ENCODE data around the gene CCDC188.

Gene CCDC188

DNA sequence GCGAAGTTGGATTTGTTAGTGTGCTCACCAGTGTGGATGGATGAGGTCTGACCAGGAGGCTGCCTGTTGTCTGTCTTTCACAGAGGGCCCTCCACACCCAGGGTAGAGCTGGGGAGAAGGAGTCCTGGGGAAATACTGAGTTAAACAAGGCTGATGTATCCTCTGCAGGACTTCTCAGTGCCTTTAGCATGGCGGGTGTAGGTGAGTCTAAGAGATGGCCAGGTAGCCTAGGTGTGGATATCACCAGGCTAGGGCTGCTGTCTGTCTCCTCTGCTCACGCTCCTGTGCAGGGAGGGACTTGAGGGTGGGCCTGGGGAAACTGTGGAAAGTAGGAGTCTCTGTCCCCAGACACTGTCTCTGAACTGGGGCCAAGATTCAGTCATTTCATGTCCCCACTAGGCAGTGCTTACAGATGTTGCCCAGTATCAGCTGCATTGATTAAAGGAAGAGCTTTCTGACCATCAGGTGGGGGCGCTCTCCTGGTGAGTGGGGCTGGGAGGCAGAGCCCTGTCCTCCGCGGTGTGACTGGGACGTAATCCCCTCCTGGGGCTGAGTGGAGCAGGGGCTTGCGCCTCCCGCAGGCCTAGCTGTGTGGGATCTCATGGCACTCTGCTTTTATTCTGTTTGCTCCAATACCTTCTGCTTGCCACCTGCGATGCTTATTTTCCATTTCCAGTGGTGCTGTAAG lies 35.5 kb upstream of the CCDC188 start:
- no peak for DNase-seq
- in situ Hi-C loops (cut with HindIII; ENCODE audit: low pct_ligation_motif_present, low pct_unique_long_range_greater_than_20kb, low sequenced_read_pairs) = no loop called here

DNA sequence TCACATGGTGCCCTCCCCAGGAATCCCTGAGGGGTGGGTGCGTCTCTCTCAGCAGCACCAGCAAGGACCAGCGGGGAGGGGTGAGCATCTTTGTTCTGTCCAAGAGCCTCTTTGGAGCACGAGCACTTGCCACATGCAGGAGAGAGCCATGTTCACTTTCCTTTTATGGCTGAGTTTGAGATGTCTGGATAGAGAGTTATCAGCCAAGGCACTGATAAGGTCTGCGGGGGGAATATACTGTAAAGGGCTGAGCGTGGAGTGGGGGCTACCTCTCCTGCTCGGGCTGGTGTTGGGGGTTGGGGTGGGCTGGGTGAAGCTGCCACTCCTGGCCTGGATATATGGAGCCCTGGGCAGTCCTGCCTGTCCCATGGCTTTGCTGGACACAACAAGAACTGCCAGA lies 34.9 kb upstream of the CCDC188 start:
- in situ Hi-C loops (cut with HindIII; ENCODE audit: low pct_ligation_motif_present, low pct_unique_long_range_greater_than_20kb, low sequenced_read_pairs) = no loop called here
- no peak for DNase-seq

DNA sequence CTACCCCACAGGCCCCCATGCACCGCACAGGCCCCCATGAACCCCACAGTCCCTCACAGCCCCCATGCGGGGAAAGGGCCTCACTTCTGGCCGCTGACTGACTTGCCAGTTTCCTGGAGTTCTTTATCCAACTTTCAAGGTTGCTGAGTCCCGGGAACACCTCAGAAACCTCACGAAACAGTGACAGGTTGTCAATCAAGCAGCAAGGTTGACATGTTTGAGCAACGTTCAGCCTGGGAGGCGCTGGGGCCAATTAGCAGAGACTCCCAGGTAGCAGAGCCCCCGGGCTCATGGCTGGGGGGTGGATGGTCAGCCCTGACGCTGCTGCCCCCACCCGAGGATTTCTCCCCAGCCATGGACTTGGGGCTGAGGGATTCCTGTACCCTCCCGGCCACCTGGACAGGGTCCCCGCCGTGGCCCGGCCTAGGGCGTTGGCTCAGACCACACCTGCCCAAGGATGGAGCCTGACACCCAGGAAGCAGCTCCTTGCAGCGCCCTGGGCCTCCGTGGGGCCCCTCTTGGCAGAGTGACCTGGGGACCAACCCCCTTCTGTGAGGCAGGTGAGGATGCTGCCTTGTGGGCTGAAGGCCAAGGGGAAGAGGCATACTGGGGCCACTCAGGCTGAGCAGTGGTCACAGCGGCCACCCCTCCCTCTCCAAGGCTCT lies 33.8 kb upstream of the CCDC188 start:
- DNase-seq = no peak
- in situ Hi-C loops (cut with HindIII; ENCODE audit: low pct_ligation_motif_present, low pct_unique_long_range_greater_than_20kb, low sequenced_read_pairs) = no loop called here

DNA sequence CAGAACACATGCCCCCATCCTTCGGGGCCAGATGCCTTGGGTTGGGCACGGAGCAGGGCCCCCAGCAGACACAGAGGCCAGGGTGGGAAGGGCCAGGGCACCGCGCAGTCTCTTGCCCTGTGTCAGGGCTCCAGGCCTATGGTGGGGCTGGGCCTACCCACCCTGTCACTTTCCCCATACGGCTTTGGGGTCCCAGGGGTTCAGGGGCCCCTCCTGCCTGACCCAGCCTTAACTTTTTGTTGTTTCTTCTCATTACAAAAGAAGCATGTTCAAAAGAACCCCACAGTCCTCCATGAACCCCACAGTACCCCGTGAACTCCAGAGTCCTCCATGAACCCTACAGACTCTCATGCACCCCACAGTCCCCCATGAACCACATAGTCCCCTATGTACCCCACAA lies 33.0 kb upstream of the CCDC188 start:
- no peak for DNase-seq
- in situ Hi-C loops (cut with HindIII; ENCODE audit: low pct_ligation_motif_present, low pct_unique_long_range_greater_than_20kb, low sequenced_read_pairs) = no loop called here

DNA sequence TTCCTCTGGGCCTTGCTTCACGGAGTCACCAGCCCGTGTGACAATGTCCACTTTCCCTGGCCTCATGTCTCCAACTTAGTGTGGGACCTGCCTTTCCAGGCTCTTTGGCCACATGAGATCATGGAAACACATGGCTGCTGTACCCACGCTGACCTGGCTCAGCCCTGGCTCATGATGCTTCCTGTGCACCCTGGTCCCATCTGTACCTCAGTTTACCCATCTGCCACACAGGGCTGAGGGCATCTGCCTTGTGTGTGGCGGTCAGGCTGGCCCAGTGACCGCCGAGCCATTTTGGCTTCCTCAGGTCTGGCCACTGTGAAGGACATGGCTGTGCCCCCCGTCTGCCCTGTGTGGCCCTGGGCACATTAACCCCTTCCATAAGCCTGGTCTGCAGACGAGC lies 32.2 kb upstream of the CCDC188 start:
- DNase-seq = no peak
- in situ Hi-C loops (cut with HindIII; ENCODE audit: low pct_ligation_motif_present, low pct_unique_long_range_greater_than_20kb, low sequenced_read_pairs) = no loop called here

DNA sequence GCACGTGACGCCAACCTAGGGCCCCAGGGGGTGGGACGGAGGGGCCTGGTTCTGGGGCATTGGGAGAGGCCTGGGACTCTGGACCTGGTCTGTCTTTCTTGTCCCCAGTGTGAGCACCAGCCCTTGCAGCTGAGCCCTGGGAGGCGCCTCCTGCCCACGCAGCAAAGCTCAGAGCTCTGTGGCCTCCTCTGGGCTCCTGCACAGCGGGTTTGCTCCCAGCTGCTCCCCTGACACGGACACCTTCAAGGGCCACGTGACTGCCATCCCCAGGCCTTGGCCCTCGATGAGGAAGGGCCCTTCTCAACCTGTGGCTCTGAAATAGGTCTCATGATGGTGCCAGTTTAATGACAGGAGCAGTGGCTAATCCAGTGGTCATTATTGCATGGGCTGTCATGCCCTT lies 31.5 kb upstream of the CCDC188 start:
- DNase-seq = no peak
- in situ Hi-C loops (cut with HindIII; ENCODE audit: low pct_ligation_motif_present, low pct_unique_long_range_greater_than_20kb, low sequenced_read_pairs) = no loop called here

DNA sequence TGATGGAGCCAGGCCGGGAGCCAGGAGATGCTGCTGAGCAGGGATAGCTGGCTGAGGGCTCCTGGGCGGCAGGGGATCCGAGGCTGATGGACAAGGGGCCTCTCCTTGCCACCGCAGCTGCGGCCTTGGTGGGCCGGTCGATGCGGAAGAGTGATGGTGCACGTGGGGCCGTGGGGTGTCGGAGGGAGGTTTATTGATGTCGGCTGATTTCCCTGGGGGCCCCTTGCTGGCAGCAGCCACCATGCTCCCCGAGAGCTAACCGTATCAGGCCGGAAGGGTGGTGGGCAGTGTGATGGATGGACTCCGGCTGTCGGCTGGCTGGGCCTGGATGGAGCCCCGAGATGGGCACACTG lies 31.0 kb upstream of the CCDC188 start:
- no peak for DNase-seq
- in situ Hi-C loops (cut with HindIII; ENCODE audit: low pct_ligation_motif_present, low pct_unique_long_range_greater_than_20kb, low sequenced_read_pairs) = no loop called here

DNA sequence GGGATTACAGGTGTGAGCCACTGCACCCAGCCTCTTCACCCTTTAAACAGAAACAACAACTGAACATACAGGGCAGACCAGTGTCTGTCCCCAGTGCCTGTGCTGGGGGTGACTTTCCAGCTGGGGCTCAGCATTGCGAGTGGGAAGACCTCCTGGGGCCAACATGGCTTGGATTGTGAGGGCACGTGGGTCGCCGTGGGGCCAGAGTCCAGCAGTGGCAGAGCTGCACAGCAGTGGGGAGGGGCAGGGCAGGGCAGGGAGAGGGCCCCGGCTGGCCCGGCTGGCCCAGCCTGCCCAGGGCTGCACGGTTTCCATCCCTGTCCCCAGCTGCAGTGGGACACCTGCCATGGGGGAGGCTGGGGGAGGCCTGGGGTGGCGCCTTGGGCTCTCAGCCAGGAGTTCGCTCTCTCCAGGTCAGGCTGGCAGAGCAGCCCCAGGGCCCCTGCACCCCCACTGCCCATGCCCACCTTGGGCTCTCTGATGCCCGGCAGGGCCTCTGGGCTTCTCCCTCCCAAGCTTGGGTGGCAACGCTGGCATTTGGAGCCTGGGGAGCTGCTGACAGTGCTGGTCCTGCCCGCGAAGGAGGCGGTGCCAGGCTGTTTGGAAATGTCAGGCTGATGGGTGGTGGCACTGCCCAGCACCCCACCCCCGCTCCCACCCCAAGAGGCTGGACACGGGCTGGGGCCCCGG lies 30.5 kb upstream of the CCDC188 start:
- in situ Hi-C loops (cut with HindIII; ENCODE audit: low pct_ligation_motif_present, low pct_unique_long_range_greater_than_20kb, low sequenced_read_pairs) = no loop called here
- DNase-seq = no peak

DNA sequence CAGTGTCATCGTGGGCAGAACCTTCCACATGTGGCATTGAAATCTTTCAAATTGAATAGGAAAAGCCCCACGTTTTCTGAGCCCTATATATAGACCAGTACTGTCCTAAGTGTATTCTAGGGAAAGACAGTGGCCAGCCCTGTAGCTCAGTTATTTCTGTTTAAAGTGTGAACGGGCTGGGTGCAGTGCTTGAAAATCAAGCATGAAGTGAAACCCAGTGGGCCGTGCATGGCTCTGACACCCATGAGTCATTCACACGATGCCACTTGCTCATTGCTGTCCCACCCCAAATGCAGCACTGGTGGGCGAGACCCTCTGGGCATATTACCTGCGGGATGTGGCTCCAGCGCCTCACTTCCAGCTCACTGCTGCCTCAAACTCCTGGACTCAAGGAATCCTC lies 29.8 kb upstream of the CCDC188 start:
- in situ Hi-C loops (cut with HindIII; ENCODE audit: low pct_ligation_motif_present, low pct_unique_long_range_greater_than_20kb, low sequenced_read_pairs) = no loop called here
- no peak for DNase-seq

DNA sequence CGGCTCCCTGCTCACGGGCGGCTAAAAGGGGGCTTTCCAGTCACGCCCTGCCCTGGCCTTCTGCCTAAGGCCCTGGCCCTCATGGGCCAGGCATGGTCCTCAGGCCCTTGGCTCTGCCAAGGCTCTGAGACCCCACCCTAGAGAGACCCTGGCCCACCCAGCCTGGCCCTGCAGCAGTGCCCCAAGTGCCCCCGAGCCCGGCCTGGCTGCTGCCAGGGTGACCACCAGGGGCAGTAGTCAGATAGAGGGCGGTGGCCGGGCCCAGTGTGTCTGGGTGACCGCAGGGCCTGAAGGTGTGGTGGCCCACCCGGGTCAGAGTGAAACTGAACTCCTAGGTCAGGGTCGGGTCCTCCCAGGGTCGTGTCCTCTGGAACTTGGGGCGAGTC lies 29.4 kb upstream of the CCDC188 start:
- in situ Hi-C loops (cut with HindIII; ENCODE audit: low pct_ligation_motif_present, low pct_unique_long_range_greater_than_20kb, low sequenced_read_pairs) = no loop called here
- DNase-seq = no peak

DNA sequence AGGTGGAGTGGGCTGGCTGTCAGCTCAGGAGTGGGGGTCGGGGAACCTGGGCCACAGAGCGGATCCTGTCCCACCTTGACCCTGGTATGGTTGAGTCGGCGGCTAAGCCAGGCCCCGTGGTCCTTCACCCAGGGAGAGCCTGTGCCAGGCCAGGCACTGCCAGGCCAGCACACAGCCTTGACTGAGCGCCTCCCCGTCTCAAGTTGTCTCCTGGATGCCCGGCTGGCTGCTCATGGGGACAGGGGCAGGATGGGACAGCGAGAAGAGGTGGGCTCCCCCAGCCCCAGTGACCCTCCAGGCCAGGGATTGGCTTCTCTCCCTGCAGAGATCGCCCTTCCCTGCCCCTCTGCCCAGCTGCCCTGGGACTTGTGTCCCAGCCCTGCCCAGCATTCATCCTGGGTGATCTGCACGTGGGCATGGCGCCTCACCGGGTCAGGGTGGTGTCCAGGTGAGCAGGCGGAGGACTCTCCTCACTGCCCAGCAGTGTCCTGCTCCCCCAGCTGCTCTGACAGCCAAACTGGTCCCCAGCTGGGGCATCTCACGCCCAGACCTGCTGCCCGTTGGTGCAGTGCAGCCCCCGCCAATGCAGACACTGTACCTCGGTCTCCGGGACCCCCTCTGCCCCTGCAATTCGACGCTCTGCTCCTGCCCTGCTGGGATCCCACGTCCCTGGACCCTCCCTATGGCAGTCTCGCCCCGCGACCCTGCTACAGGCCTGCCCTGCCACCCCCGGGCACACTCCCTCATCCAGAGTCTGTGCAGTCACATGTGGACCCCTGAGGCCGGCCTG lies 28.8 kb upstream of the CCDC188 start:
- in situ Hi-C loops (cut with HindIII; ENCODE audit: low pct_ligation_motif_present, low pct_unique_long_range_greater_than_20kb, low sequenced_read_pairs) = no loop called here
- DNase-seq = no peak

DNA sequence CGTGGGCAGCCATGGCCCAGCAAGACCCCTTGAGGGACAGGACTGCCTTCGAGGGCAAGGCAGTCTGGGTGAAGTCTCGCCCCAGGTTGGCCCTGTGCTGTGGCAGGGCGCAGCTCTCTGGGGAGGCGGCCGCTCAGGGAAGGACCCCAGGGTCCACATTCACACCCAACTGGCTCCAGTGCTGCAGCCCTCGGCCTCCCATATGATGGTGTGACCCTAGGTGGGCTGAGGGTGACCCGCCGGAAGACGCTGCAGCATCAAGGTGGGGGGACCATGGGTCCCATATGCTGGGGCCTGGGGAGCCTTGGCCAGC lies 28.0 kb upstream of the CCDC188 start:
- no peak for DNase-seq
- in situ Hi-C loops (cut with HindIII; ENCODE audit: low pct_ligation_motif_present, low pct_unique_long_range_greater_than_20kb, low sequenced_read_pairs) = no loop called here

DNA sequence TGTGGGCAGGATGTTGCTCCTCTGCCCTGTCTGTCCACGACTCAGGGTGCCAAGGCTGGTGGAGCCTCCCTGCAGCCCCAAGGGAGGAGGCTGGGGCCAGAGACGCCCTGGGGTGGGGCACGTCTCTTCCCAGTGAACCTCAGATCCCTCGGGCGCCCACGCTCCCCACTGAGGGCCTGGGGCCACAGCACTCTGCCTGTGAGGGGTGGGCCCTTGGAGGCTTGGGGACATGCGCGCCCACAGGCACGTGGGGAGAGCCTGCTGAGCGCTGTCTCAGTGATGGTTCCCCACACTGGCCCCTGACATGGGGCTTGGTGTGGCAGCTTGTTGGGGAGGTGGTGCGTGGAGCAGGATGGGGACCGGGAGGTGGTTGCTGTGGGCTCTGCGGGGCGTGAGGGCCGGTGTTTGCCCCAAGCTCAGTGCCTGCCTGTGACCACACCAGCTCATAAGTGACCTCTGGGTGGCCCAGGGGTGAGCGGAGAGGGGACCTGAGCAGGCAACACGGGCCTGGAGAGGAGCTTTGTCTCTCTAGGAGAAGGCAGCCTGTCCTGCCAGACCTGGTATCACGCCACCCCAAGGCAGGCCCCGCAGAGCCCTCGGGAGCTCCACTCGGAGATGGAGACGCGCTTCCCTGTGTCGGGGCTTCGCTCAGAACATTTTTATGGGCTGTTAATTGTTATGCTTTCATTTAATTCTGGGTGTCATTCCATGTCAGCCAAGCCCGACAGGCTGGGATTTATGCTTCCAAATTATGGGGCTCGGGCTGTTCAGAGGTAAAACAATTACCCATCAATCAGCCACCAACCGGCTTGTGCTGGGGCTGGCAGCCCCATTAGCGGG lies 27.4 kb upstream of the CCDC188 start:
- DNase-seq = no peak
- in situ Hi-C loops (cut with HindIII; ENCODE audit: low pct_ligation_motif_present, low pct_unique_long_range_greater_than_20kb, low sequenced_read_pairs) = no loop called here

DNA sequence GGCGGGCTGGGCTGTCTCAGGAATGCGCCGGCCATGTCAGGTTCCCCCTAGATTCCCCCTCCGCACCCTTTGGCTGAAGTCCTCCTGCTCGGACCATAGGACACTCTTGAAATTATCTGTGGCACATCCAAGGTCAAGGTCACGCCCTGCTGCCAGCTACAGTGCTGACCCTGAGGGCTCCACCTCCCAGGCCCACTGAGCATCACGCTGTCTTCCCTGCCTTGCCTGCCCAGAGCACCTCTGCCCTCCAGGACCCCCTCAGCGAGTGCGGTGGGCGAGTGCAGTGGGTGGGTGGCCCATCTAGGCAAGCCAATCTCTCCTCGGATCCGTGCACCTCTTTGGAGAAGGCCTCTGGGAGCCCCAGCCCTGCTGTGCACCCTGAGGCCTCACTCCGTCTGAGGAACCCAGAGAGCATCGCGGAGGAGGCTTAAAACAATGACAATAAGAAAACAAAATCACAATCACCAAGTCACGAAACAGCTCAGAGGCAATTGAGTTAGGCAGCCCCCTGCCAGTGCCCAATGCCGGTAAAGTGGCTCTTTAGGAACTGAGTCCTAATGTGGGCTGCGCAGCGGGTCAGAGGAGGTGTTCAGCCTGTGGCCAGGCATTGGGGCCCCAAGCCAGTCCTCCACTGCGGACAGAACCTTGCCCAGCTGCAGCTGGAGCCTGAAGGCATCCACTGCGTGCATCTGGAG lies 26.5 kb upstream of the CCDC188 start:
- in situ Hi-C loops (cut with HindIII; ENCODE audit: low pct_ligation_motif_present, low pct_unique_long_range_greater_than_20kb, low sequenced_read_pairs) = no loop called here
- DNase-seq = no peak

DNA sequence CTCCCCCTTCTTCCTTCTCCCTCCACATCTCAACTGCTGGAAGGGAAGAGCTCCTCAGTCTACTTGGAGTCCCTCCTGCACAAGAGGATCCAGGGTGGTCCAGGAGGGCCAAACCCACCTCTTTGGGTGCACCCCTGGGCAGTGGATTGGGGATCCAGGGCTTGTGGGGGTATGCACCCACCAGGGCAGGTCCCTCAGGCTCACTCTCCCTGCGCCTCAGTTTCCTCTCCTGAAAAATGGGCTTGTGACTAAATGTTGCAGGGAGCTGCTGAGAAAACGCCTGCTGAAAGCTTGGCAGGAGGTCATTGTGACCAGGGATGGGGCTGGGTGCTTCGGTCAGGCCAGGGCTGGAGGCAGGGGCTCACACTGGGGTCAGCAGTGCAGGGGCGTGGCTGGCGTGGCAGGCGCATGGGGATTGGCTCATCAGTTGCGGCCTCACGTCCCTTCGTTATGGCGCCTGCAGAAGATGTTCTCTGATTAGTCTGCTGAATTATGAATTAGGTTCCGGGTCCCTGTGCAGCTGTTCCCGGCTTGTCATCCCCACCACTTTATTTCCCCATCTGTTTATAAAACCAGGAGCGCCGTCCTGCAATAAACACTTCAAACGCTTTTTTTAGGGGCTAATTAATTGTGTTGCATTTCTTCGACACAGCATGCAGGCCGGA lies 25.7 kb upstream of the CCDC188 start:
- in situ Hi-C loops (cut with HindIII; ENCODE audit: low pct_ligation_motif_present, low pct_unique_long_range_greater_than_20kb, low sequenced_read_pairs) = no loop called here
- no peak for DNase-seq

DNA sequence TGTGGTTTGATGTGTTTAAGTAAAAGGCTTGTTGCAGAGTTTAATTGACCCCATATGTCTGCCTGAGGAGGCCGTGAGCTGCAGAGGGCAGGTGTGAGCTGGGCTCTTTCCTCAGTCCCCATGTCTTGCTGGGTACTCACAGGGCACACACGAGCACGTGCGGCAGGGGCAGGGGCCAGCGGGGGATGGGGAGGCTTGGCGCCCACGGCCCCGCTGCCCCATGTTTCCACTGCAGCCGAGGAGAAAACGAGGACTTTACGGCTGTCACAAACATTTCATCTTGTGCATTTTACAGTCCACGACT lies 24.7 kb upstream of the CCDC188 start:
- in situ Hi-C loops (cut with HindIII; ENCODE audit: low pct_ligation_motif_present, low pct_unique_long_range_greater_than_20kb, low sequenced_read_pairs) = no loop called here

DNA sequence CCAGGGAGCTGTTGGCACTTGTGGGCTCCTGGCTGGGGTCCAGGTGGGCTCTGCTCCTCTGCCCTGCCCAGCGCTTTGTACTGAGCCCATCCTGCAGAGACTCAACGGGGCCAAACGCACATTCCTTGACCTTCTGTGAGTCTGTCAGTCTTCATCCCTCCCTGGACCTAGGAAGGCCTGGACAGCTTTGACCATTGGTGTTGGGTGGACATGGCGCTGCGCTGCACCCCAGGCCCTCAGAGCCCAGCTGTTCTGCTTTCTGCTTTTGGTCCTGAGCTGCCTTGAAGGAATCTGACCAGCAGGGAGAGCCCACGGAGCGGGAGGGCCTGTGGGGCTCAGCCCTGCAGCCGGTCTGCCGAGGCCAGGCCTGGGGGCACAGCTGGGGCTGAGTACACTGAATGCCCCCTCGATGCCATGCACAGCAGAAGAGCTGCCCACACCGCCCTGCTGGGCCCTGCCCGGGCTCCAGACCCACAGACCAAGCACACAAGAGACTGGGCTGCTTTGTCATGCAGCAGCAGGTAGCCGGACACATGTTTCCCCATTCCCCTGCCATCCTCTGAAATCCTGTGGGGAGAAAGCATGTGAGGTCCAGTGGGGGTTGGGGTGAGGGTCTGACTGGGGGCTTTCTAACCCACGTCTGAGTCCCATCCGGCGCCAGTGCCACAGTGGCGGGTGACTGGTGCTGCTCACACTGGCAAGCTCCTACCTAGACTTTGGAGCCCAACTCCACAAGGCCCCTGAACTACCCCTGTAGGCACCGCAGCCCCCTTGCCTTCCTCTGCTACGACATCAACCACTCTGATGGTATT lies 24.1 kb upstream of the CCDC188 start:
- in situ Hi-C loops (cut with HindIII; ENCODE audit: low pct_ligation_motif_present, low pct_unique_long_range_greater_than_20kb, low sequenced_read_pairs) = no loop called here
- DNase-seq = peak; percentile 24

More for the DNA sequence above, 24.7 kb upstream of the CCDC188 start:
- DNase-seq = no peak
